Naive thymus-derived CD4-positive, alpha-beta T cell (primary cell): Measurements from ENCODE around the gene MKX. TPM values are rescaled to one million over a fixed set of nuclear protein-coding genes. Genes with fewer than 3 reads are reported as not detected.

Experiments
- ATAC-seq: fragments of 150-1000 bp; cut with Tn5 transposase; 2 replicates; pipeline ENCODE4 v1.10.0; 2021; ENCODE audit warnings: mild to moderate bottlenecking, moderate library complexity
- CTCF ChIA-PET: fragments of 350-600 bp; sonication (Branson Sonifier 250); formaldehyde crosslinking; loops from one replicate; lab custom pipeline; 2021; ENCODE audit warnings: antibody characterized with exemption; lab: Charles Lee
- POLR2A ChIA-PET: fragments of 350-600 bp; sonication (Branson Sonifier 250); formaldehyde crosslinking; loops from one replicate; lab custom pipeline; 2021; ENCODE audit warnings: antibody characterized with exemption, inconsistent platforms; lab: Charles Lee
- DNase-seq, 9 donors: peaks; one replicate each; pipeline versions ENCODE4 v3.0.0 to v3.0.0-alpha.2; 2020 to 2022; ENCODE audit warnings: mixed read lengths in 1 of 9
- H3K27ac ChIP-seq: one replicate; pipeline ENCODE4 v1.7.0; 2013; ENCODE audit warnings: mild to moderate bottlenecking, low read depth, low read length, moderate library complexity
- H3K27me3 ChIP-seq, 2 donors: one replicate each; pipeline ENCODE4 v1.7.0; 2013; ENCODE audit warnings: low read length in 2 of 2, mild to moderate bottlenecking in 2 of 2, moderate library complexity in 2 of 2; ENCODE audit not compliant: control insufficient read depth in 2 of 2, insufficient read depth in 2 of 2
- H3K36me3 ChIP-seq, 3 experiments: 1 replicate in 2 of 3; 2 replicates in 1 of 3; pipeline ENCODE4 v1.7.0; 2013; ENCODE audit warnings: low read length in 3 of 3, mild to moderate bottlenecking in 3 of 3, moderate library complexity in 1 of 3; ENCODE audit not compliant: insufficient read depth in 3 of 3, control insufficient read depth in 2 of 3
- H3K4me1 ChIP-seq, 2 donors: one replicate each; pipeline ENCODE4 v1.7.0; 2013; ENCODE audit warnings: low read length in 2 of 2, mild to moderate bottlenecking in 2 of 2, moderate library complexity in 1 of 2; ENCODE audit not compliant: control insufficient read depth in 2 of 2, insufficient read depth in 2 of 2
- H3K4me3 ChIP-seq: 2 replicates; pipeline ENCODE4 v1.7.0; 2013; ENCODE audit warnings: mild to moderate bottlenecking, low read length
- H3K9me3 ChIP-seq, 3 experiments: 1 replicate in 2 of 3; 2 replicates in 1 of 3; pipeline ENCODE4 v1.7.0; 2013; ENCODE audit warnings: low read length in 3 of 3; ENCODE audit not compliant: control insufficient read depth in 2 of 3
- H3K27ac Mint-ChIP-seq, 9 donors: one replicate each; pipeline ENCODE4 v1.8.0; 2020 to 2022; ENCODE audit warnings: mixed read lengths in 9 of 9, mild to moderate bottlenecking in 8 of 9, moderate library complexity in 5 of 9, inconsistent platforms in 2 of 9
- H3K27me3 Mint-ChIP-seq, 5 donors: one replicate each; pipeline ENCODE4 v1.8.0; 2021 to 2022; ENCODE audit warnings: mixed read lengths in 5 of 5, mild to moderate bottlenecking in 1 of 5
- H3K36me3 Mint-ChIP-seq, 5 donors: one replicate each; pipeline ENCODE4 v1.8.0; 2020 to 2022; ENCODE audit warnings: mixed read lengths in 5 of 5, mild to moderate bottlenecking in 3 of 5, inconsistent platforms in 1 of 5
- H3K4me1 Mint-ChIP-seq, 7 donors: one replicate each; pipeline ENCODE4 v1.8.0; 2020 to 2022; ENCODE audit warnings: mixed read lengths in 7 of 7, mild to moderate bottlenecking in 3 of 7, inconsistent platforms in 1 of 7
- H3K4me3 Mint-ChIP-seq, 10 donors: one replicate each; pipeline ENCODE4 v1.8.0; 2020 to 2022; ENCODE audit warnings: mild to moderate bottlenecking in 10 of 10, mixed read lengths in 10 of 10, moderate library complexity in 6 of 10, inconsistent platforms in 2 of 10
- H3K9me3 Mint-ChIP-seq, 11 donors: one replicate each; pipeline ENCODE4 v1.8.0; 2020 to 2022; ENCODE audit warnings: mixed read lengths in 11 of 11, mild to moderate bottlenecking in 4 of 11, inconsistent platforms in 1 of 11, moderate library complexity in 1 of 11
- intact Hi-C, 2 donors: fragments of 100-400 bp; cut with micrococcal nuclease; formaldehyde crosslinking; loops; one replicate each; pipeline ENCODE4 v1.15.1; 2023
- polyA plus RNA-seq, 2 donors: library from polyadenylated mRNA; unstranded; fragments of 300-500 nt; fragmentation: Illumina TruSeq; gene quantifications; one replicate each; pipeline ENCODE4 v1.2.3, GENCODE V29; 2021
- total RNA-seq, 6 experiments: library from RNA in 5 of 6; stranded (reverse) in 5 of 6; gene quantifications; 1 replicate in 5 of 6; 2 replicates in 1 of 6; pipeline ENCODE4 v1.2.3 and lab custom pipeline; 2021 to 2026

Gene MKX
- total and polyA plus RNA-seq, 7 experiments from 2014 or later, result not detected

DNA sequence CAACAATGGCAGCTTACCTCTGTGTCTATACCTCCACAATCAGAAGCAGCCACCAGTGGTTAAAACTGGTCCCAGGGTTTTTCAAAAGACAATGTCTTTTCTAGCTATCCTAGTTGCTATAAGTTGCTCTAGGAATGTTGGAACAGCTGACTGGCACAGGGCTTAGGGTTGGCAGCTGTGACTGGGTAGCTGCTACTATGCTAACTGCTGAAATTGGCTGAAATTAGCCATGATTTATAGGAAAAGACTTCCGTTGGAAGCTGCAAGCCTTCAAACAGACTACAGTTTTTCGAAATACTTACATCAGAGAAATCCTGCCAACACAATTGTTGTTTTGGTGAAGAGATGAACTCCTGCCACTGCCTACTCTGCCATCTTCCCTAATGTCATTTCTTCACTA is 102.3 kb downstream of the MKX start:
- H3K36me3 Mint-ChIP-seq, result no peaks in the 10 kb centered on the region
- Histone ChIP-seq H3K4me1 (no peaks in the 10 kb centered on the region), H3K27me3 (no peaks in the 10 kb centered on the region), H3K27ac (no peak overlapping the region), H3K36me3 (no peaks in the 10 kb centered on the region), H3K9me3 (no peaks in the 10 kb centered on the region), H3K4me3 (no peak overlapping the region)
- ChIA-PET POLR2A (no interaction called here), CTCF (no interaction called here)
- no peaks in the 10 kb centered on the region for H3K4me1 Mint-ChIP-seq
- H3K27me3 Mint-ChIP-seq, result peaks cover 15 to 20% (median 19%) of the 10 kb centered on the region in 5 donors
- no peak for ATAC-seq
- H3K9me3 Mint-ChIP-seq, result peaks cover 0 to 16% (median 5%) of the 10 kb centered on the region in 11 donors
- no peak overlapping the region for H3K4me3 Mint-ChIP-seq
- no peak for DNase-seq
- H3K27ac Mint-ChIP-seq, result no peak overlapping the region
- intact Hi-C loops, result no loop called here

- no peaks in the 10 kb centered on the region for H3K27me3 ChIP-seq
- H3K4me1 Mint-ChIP-seq, result no peaks in the 10 kb centered on the region
- H3K27me3 Mint-ChIP-seq, result peaks cover 6 to 22% (median 16%) of the 10 kb centered on the region in 5 donors
- ATAC-seq (no peak), DNase-seq (no peak)
- H3K9me3 ChIP-seq, result no peaks in the 10 kb centered on the region
- H3K4me3 ChIP-seq, result no peak overlapping the region
- H3K4me1 ChIP-seq, result no peaks in the 10 kb centered on the region
- no peaks in the 10 kb centered on the region for H3K36me3 ChIP-seq
- intact Hi-C loops, result no loop called here
- no peak overlapping the region for H3K27ac ChIP-seq
- H3K27ac Mint-ChIP-seq, result no peak overlapping the region
- ChIA-PET POLR2A (no interaction called here), CTCF (no interaction called here)
- peaks cover 0 to 4% (median 0%) of the 10 kb centered on the region in 5 donors for H3K36me3 Mint-ChIP-seq
- H3K4me3 Mint-ChIP-seq, result no peak overlapping the region
- H3K9me3 Mint-ChIP-seq, result peaks cover 0 to 16% (median 5%) of the 10 kb centered on the region in 11 donors
Measured at GRCh38 chr10:27642023-27642589, 103.5 kb downstream of the MKX start.

DNA sequence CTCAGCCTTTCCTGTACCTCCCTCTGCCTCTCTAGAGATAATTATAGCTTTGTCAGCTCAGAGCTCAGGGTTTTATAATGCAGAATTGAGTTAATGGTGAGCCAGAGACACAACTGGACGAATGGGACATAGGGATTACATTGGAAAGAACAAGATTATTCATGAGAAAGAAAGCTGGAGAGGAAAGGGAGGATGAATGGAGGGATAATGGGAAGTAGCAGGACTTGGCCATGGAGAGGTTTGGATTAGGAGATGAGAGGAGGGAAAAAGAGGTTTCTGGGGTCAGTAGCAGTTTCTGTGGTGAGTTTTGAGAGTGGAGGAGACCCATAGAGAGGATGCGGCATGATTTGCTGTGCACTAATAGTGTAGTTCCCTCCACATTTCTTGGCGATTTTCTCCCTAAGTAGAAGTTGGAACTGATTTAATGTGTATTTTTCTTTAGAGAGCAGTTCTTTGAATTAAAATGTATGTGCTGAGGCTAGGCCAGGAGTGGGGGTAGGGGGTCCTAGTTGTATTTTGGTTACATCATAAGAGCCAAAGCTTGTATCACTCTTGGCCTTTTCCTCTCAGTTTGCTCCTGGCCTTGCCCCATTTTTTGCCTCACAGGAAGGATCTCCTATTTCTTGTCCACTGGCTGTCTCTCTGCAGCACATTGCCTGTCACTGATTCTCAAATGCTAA is 107.4 kb downstream of the MKX start:
- Histone ChIP-seq H3K4me1 (no peaks in the 10 kb centered on the region), H3K27ac (no peak overlapping the region), H3K9me3 (no peaks in the 10 kb centered on the region), H3K36me3 (no peaks in the 10 kb centered on the region), H3K27me3 (no peaks in the 10 kb centered on the region), H3K4me3 (no peak overlapping the region)
- ATAC-seq, result no peak
- peaks cover 0 to 19% (median 0%) of the 10 kb centered on the region in 5 donors for H3K27me3 Mint-ChIP-seq
- intact Hi-C loops, result no loop called here
- CTCF ChIA-PET, result no interaction called here
- H3K4me1 Mint-ChIP-seq, result no peaks in the 10 kb centered on the region
- H3K4me3 Mint-ChIP-seq, result no peak overlapping the region
- peaks cover 0 to 16% (median 5%) of the 10 kb centered on the region in 11 donors for H3K9me3 Mint-ChIP-seq
- POLR2A ChIA-PET, result no interaction called here
- DNase-seq, result no peak
- H3K27ac Mint-ChIP-seq, result no peak overlapping the region
- H3K36me3 Mint-ChIP-seq, result peaks cover 0 to 4% (median 0%) of the 10 kb centered on the region in 5 donors

- Mint-ChIP-seq H3K9me3 (peaks cover 0 to 16% (median 3%) of the 10 kb centered on the region in 11 donors), H3K4me1 (no peaks in the 10 kb centered on the region), H3K36me3 (peaks cover 0 to 4% (median 0%) of the 10 kb centered on the region in 5 donors), H3K27ac (no peak overlapping the region), H3K4me3 (no peak overlapping the region), H3K27me3 (peaks cover 0 to 14% (median 0%) of the 10 kb centered on the region in 5 donors)
- H3K36me3 ChIP-seq, result no peaks in the 10 kb centered on the region
- no peak for ATAC-seq
- no peak for DNase-seq
- CTCF ChIA-PET, result interaction anchor here (0.6 kb wide), 1 partner anchor 190 kb away, joined by 3 read pairs; no protein-coding TSS in a partner anchor
- H3K4me3 ChIP-seq, result no peak overlapping the region
- no peaks in the 10 kb centered on the region for H3K9me3 ChIP-seq
- intact Hi-C loops, result no loop called here
- H3K4me1 ChIP-seq, result no peaks in the 10 kb centered on the region
- no peaks in the 10 kb centered on the region for H3K27me3 ChIP-seq
- H3K27ac ChIP-seq, result no peak overlapping the region
- POLR2A ChIA-PET, result no interaction called here
Measured at GRCh38 chr10:27637601-27638000, 108.0 kb downstream of the MKX start.

DNA sequence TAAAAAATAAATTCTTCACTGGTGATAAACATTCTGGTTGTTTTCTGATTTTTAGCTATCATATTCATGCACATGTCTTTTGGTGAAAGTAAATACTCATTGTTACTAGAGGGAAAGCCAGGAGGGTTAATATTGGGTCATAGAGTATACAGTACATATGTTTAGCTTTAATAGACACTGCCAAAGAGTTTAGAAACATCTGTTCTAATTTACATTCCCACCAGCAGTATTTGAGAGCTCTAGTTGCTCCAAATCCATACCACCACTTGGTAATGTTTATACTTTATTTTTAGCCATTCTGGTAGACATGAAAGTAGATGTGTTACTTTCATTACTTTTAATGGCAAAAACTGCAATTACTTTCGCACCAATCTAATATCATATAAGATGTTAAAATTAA is 108.8 kb downstream of the MKX start:
- Histone ChIP-seq H3K27ac (no peak overlapping the region), H3K27me3 (no peaks in the 10 kb centered on the region), H3K36me3 (no peaks in the 10 kb centered on the region), H3K9me3 (no peaks in the 10 kb centered on the region), H3K4me3 (no peak overlapping the region), H3K4me1 (no peaks in the 10 kb centered on the region)
- ATAC-seq (no peak), DNase-seq (no peak)
- peaks cover 0 to 10% (median 0%) of the 10 kb centered on the region in 5 donors for H3K27me3 Mint-ChIP-seq
- H3K4me3 Mint-ChIP-seq, result no peak overlapping the region
- H3K4me1 Mint-ChIP-seq, result no peaks in the 10 kb centered on the region
- intact Hi-C loops, result no loop called here
- ChIA-PET POLR2A (no interaction called here), CTCF (no interaction called here)
- H3K27ac Mint-ChIP-seq, result no peak overlapping the region
- peaks cover 0 to 8% (median 0%) of the 10 kb centered on the region in 11 donors for H3K9me3 Mint-ChIP-seq
- peaks cover 0 to 4% (median 0%) of the 10 kb centered on the region in 5 donors for H3K36me3 Mint-ChIP-seq

DNA sequence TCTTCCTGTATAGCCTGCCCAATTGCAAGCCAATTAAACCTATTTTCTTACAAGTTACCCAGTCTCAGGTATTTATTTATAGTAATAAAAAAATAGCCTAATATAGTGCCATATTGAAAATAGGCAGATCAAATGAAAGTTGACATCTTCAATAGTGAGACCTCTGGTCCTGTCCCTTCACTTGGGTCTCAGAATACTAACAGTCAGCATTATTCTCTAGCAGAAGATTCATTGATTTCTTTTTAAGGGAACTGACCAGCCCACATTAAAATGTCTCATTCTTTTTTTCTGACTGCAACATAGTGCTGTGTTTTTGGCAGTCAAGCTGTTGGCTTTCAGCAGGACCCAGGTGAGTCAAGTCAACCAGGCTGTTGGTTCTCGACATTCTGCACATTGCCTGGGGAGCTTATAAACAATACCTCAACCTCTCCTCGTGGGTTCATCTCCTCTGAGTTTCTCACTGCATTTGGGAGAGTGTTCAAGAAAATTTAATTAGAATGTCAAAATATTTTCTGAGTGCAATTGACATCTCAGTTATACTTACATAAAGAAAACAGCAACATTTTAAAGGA is 109.8 kb downstream of the MKX start:
- H3K27ac ChIP-seq, result no peak overlapping the region
- Mint-ChIP-seq H3K9me3 (peaks cover 0 to 5% (median 0%) of the 10 kb centered on the region in 11 donors), H3K27ac (no peak overlapping the region), H3K4me1 (no peaks in the 10 kb centered on the region), H3K27me3 (peaks cover 0 to 6% (median 0%) of the 10 kb centered on the region in 5 donors), H3K4me3 (no peak overlapping the region), H3K36me3 (peaks cover 0 to 4% (median 0%) of the 10 kb centered on the region in 5 donors)
- CTCF ChIA-PET, result no interaction called here
- DNase-seq (no peak), ATAC-seq (no peak)
- H3K4me3 ChIP-seq, result no peak overlapping the region
- H3K4me1 ChIP-seq, result no peaks in the 10 kb centered on the region
- POLR2A ChIA-PET, result no interaction called here
- intact Hi-C loops, result no loop called here
- no peaks in the 10 kb centered on the region for H3K9me3 ChIP-seq
- no peaks in the 10 kb centered on the region for H3K27me3 ChIP-seq
- H3K36me3 ChIP-seq, result no peaks in the 10 kb centered on the region
